Loucy (cell line): ENCODE data around the gene STAU1.

Experiments
- EZH2phosphoT487 ChIP-seq: fragments of 200-600 bp; IDR thresholded peaks from 2 replicates; pipeline ENCODE4 v1.6.1; 2018; ENCODE audit warnings: antibody characterized with exemption, mild to moderate bottlenecking, moderate library complexity, borderline replicate concordance
- TF ChIP-seq, protein P1 (sequence below): fragments of 200-600 bp; sonication (generic); conservative IDR thresholded peaks from 2 replicates; pipeline ENCODE4 v1.5.1; 2014; ENCODE audit warnings: mild to moderate bottlenecking, antibody characterized with exemption, low read length

DNA sequence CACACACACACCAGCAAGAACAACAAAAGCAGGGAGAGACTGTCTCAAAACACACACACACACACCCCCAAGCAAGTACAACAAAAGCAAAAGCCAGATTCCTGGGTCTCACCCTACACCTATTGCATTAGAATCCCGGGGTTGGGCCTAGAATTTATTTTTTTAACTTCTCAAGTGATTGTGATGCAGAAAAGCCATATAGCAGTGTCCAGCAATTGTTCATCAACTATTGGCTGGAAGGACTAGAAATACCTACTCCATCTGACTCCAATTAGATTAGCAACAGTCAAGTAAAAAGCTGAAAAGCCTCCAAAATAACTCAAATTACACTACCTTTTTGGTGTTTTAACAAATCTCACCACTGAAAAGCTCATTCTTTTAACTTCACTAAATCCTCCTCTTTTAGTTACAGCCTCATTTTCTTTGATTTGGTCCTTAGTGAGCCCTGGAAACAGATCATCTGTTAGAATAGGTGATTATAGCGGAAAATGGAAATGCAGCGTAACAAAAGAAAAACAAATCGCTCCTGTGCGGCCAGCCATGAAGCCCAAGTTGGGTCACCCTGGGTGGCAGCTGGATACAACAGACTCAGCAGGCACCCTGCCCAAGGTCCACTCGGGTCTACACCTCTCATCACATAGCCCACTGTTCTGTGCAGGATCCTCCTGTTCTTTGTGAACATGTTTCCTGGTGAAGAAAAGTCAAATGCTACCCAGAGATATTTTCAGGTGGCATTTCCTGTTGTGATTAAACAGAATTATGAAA is 38.7 kb downstream of the STAU1 start:
- TF ChIP-seq EZH2phosphoT487: no peak
- TF ChIP-seq, protein P1, sequence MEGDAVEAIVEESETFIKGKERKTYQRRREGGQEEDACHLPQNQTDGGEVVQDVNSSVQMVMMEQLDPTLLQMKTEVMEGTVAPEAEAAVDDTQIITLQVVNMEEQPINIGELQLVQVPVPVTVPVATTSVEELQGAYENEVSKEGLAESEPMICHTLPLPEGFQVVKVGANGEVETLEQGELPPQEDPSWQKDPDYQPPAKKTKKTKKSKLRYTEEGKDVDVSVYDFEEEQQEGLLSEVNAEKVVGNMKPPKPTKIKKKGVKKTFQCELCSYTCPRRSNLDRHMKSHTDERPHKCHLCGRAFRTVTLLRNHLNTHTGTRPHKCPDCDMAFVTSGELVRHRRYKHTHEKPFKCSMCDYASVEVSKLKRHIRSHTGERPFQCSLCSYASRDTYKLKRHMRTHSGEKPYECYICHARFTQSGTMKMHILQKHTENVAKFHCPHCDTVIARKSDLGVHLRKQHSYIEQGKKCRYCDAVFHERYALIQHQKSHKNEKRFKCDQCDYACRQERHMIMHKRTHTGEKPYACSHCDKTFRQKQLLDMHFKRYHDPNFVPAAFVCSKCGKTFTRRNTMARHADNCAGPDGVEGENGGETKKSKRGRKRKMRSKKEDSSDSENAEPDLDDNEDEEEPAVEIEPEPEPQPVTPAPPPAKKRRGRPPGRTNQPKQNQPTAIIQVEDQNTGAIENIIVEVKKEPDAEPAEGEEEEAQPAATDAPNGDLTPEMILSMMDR: no peak
